Stimulated activated CD8-positive, alpha-beta memory T cell treated with anti-CD3 and anti-CD28 coated beads, Interleukin-2, amount 100 ng/mL, for 1 hour (primary cell): ENCODE results near the gene PURA.
A peak's percentile ranks its signal among the peaks of the same experiment; 100 is the strongest.

Experiments
- DNase-seq, 2 donors: peaks; one replicate each; pipeline ENCODE4 v3.0.0-alpha.2; 2020; ENCODE audit warnings: low read depth in 2 of 2

The PURA gene

GRCh38 chr5:140113699-140114263, at the start of gene PURA:
Gene PURA (plus strand): TSS chr5:140114109. CDS start chr5:140114182, 73 bp downstream.
- peak; percentile 91 to 94 for DNase-seq

GRCh38 chr5:140072812-140073211, 41.1 kb upstream of the PURA start:
- no peak for DNase-seq

- DNase-seq: no peak
These were observed 40.6 kb upstream of the PURA start for GRCh38 chr5:140073296-140073695.

GRCh38 chr5:140075371-140075770, 38.5 kb upstream of the PURA start:
- DNase-seq: no peak

- no peak for DNase-seq
These were observed 37.8 kb upstream of the PURA start for GRCh38 chr5:140076142-140076541.

GRCh38 chr5:140076788-140077187, 37.1 kb upstream of the PURA start:
- DNase-seq: no peak

GRCh38 chr5:140083120-140083519, 30.8 kb upstream of the PURA start:
- DNase-seq: no peak

- no peak for DNase-seq
These were observed 30.3 kb upstream of the PURA start for GRCh38 chr5:140083650-140084049.

- no peak for DNase-seq
These were observed 29.4 kb upstream of the PURA start for GRCh38 chr5:140084541-140084940.

GRCh38 chr5:140090251-140090650, 23.7 kb upstream of the PURA start:
- no peak for DNase-seq

- DNase-seq: no peak
These were observed 20.7 kb upstream of the PURA start for GRCh38 chr5:140093179-140093578.

GRCh38 chr5:140093866-140094265, 20.0 kb upstream of the PURA start:
- DNase-seq: no peak

- DNase-seq: no peak
These were observed 19.0 kb upstream of the PURA start for GRCh38 chr5:140094889-140095288.

- DNase-seq: no peak
These were observed 12.7 kb upstream of the PURA start for GRCh38 chr5:140101179-140101578.

GRCh38 chr5:140103154-140103553, 10.8 kb upstream of the PURA start:
- no peak for DNase-seq

GRCh38 chr5:140104100-140104499, 9.8 kb upstream of the PURA start:
- DNase-seq: no peak

- DNase-seq: no peak
These were observed 7.8 kb upstream of the PURA start for GRCh38 chr5:140106101-140106500.

GRCh38 chr5:140106805-140107311, 7.1 kb upstream of the PURA start:
- no peak for DNase-seq

- peak; percentile 85 to 91 for DNase-seq
These were observed 6.4 kb upstream of the PURA start for GRCh38 chr5:140107312-140108092.

- DNase-seq: no peak
These were observed 5.6 kb upstream of the PURA start for GRCh38 chr5:140108093-140109017.

GRCh38 chr5:140109018-140109758, 4.7 kb upstream of the PURA start:
- no peak for DNase-seq
